PC-3 (cell line): ENCODE results near the gene PRR5. TPM values are rescaled to one million over a fixed set of nuclear protein-coding genes. Genes with fewer than 3 reads are reported as not detected.

Source experiments
- ATAC-seq: fragments of 200-7000 bp; cut with Tn5 transposase; 2 replicates; pipeline ENCODE4 v1.9.1; 2020; ENCODE audit warnings: mild to moderate bottlenecking, moderate library complexity
- BruUV-seq: library from RNA; stranded (reverse); fragments of 400-500 nt; replicated peaks from 2 replicates; lab custom pipeline; 2021; lab: Mats Ljungman, UMichigan
- CTCF ChIA-PET: fragments of 300-600 bp; sonication (Branson Sonifier 250); formaldehyde crosslinking; loops from one replicate; lab custom pipeline; 2022; ENCODE audit warnings: antibody characterized with exemption; lab: Charles Lee
- POLR2A ChIA-PET: fragments of 300-600 bp; sonication (Branson Sonifier 250); formaldehyde crosslinking; loops from one replicate; lab custom pipeline; 2022; ENCODE audit warnings: antibody characterized with exemption; ENCODE audit not compliant: unreplicated experiment; lab: Charles Lee
- DNase-seq: peaks from one replicate; pipeline ENCODE4 v3.0.0-alpha.2; 2015
- H2AFZ ChIP-seq: fragments of 300-600 bp; sonication (generic); 2 replicates; pipeline ENCODE4 v1.6.0; 2016; ENCODE audit warnings: antibody characterized with exemption, low read length
- H3F3A ChIP-seq: fragments of 300-600 bp; sonication (generic); one replicate; pipeline ENCODE4 v1.6.0; 2017; ENCODE audit warnings: antibody characterized with exemption, low read length, control low read depth, mild to moderate bottlenecking; ENCODE audit not compliant: unreplicated experiment
- H3K27ac ChIP-seq: fragments of 300-600 bp; sonication (generic); 2 replicates; pipeline ENCODE4 v1.5.1; 2016; ENCODE audit warnings: mild to moderate bottlenecking, low read length
- H3K27me3 ChIP-seq: fragments of 300-600 bp; sonication (generic); 2 replicates; pipeline ENCODE4 v1.6.1; 2016; ENCODE audit warnings: low read length, mixed read lengths
- H3K36me3 ChIP-seq: fragments of 300-600 bp; sonication (generic); 2 replicates; pipeline ENCODE4 v1.6.1; 2016; ENCODE audit warnings: low read depth, mixed run types, low read length, mixed read lengths
- H3K4me1 ChIP-seq: fragments of 300-600 bp; sonication (generic); 2 replicates; pipeline ENCODE4 v1.5.1; 2016; ENCODE audit warnings: low read length; ENCODE audit not compliant: insufficient read depth
- H3K4me2 ChIP-seq: fragments of 300-600 bp; sonication (generic); 2 replicates; pipeline ENCODE4 v1.6.0; 2016; ENCODE audit warnings: low read length
- H3K4me3 ChIP-seq: fragments of 300-600 bp; sonication (generic); 2 replicates; pipeline ENCODE4 v1.5.1; 2016; ENCODE audit warnings: mild to moderate bottlenecking, low read length, mixed read lengths
- H3K79me2 ChIP-seq: fragments of 300-600 bp; sonication (generic); 2 replicates; pipeline ENCODE4 v1.6.1; 2017; ENCODE audit warnings: low read length, mixed read lengths
- H3K9ac ChIP-seq: fragments of 300-600 bp; sonication (generic); 2 replicates; pipeline ENCODE4 v1.6.0; 2016; ENCODE audit warnings: mild to moderate bottlenecking, low read length
- H3K9me2 ChIP-seq: fragments of 300-600 bp; sonication (generic); replicated peaks from 2 replicates; pipeline ENCODE4 v1.6.1; 2016; ENCODE audit warnings: mixed run types, low read length, mixed read lengths
- H3K9me3 ChIP-seq: fragments of 300-600 bp; sonication (generic); 2 replicates; pipeline ENCODE4 v1.6.1; 2016; ENCODE audit warnings: low read length, mixed read lengths
- H4K20me1 ChIP-seq: fragments of 300-600 bp; sonication (generic); 2 replicates; pipeline ENCODE4 v1.6.1; 2016; ENCODE audit warnings: low read length, mixed read lengths
- CTCF ChIP-seq: fragments of 300-600 bp; sonication (generic); conservative IDR thresholded peaks from 2 replicates; pipeline ENCODE4 v1.5.1; 2017; ENCODE audit warnings: antibody characterized with exemption, low read depth, mild to moderate bottlenecking, low read length
- EZH2 ChIP-seq: fragments of 300-600 bp; sonication (generic); IDR thresholded peaks from one replicate; pipeline ENCODE4 v1.6.1; 2017; ENCODE audit warnings: antibody characterized with exemption, mild to moderate bottlenecking, low read length; ENCODE audit not compliant: unreplicated experiment
- EZH2phosphoT487 ChIP-seq: fragments of 300-600 bp; sonication (generic); IDR thresholded peaks from 2 replicates; pipeline ENCODE4 v1.6.1; 2018; ENCODE audit warnings: mild to moderate bottlenecking, antibody characterized with exemption, low read length, borderline replicate concordance
- intact Hi-C: fragments of 100-400 bp; cut with micrococcal nuclease; formaldehyde crosslinking; loops from 2 replicates; pipeline ENCODE4 v1.9.0; 2023
- total RNA-seq: library from RNA; depleted of rRNA; stranded (reverse); fragments of >200 nt; gene quantifications from 2 replicates; pipeline ENCODE4 v1.2.3, GENCODE V29; 2014

The PRR5 gene
- total RNA-seq, 1 experiment from 2014 or later = 14.5 TPM

- Histone ChIP-seq H2AFZ (no peak overlapping the region), H3K9me2 (no peaks in the 10 kb centered on the region), H3K36me3 (no peaks in the 10 kb centered on the region), H4K20me1 (peaks cover 3% of the 10 kb centered on the region; the same call in 1 of the 2 replicates), H3F3A (no peaks in the 10 kb centered on the region), H3K4me2 (no peak overlapping the region), H3K9me3 (no peaks in the 10 kb centered on the region), H3K4me1 (peaks cover 15% of the 10 kb centered on the region; the same call in 1 of the 2 replicates), H3K4me3 (no peak overlapping the region), H3K79me2 (peaks cover 14% of the 10 kb centered on the region), H3K27me3 (no peaks in the 10 kb centered on the region), H3K9ac (no peak overlapping the region), H3K27ac (no peak overlapping the region)
- BruUV-seq = no TSS peak
- intact Hi-C loops = no loop called here
- DNase-seq (no peak), ATAC-seq (no peak)
- ChIA-PET POLR2A (no interaction called here), CTCF (no interaction called here)
- TF ChIP-seq EZH2 = no peak
- no peak for TF ChIP-seq EZH2phosphoT487
- no peak for TF ChIP-seq CTCF
These were observed 2.4 kb downstream of the PRR5 start for GRCh38 chr22:44704159-44705021.

GRCh38 chr22:44705022-44705297 is 3.0 kb downstream of the PRR5 start:
- CTCF ChIA-PET = no interaction called here

More at GRCh38 chr22:44705022-44705297, 3.0 kb downstream of the PRR5 start:
- Histone ChIP-seq H3K27me3 (no peaks in the 10 kb centered on the region), H3K36me3 (no peaks in the 10 kb centered on the region), H3K4me3 (no peak overlapping the region), H3K79me2 (peaks cover 14% of the 10 kb centered on the region), H3K9ac (no peak overlapping the region), H4K20me1 (peaks cover 3% of the 10 kb centered on the region; the same call in 1 of the 2 replicates), H2AFZ (no peak overlapping the region), H3K4me1 (peaks cover 15% of the 10 kb centered on the region; the same call in 1 of the 2 replicates), H3K27ac (no peak overlapping the region), H3F3A (no peaks in the 10 kb centered on the region), H3K9me3 (no peaks in the 10 kb centered on the region), H3K4me2 (no peak overlapping the region), H3K9me2 (no peaks in the 10 kb centered on the region)
- ATAC-seq (no peak), DNase-seq (no peak)
- no TSS peak for BruUV-seq
- POLR2A ChIA-PET = no interaction called here
- TF ChIP-seq EZH2phosphoT487 = no peak
- TF ChIP-seq EZH2 = no peak
- TF ChIP-seq CTCF = no peak
- intact Hi-C loops = no loop called here
